Upper lobe of left lung (tissue), 6 donors: ENCODE measurements around the gene MAP7D3. TPM values are rescaled to one million over a fixed set of nuclear protein-coding genes. Genes with fewer than 3 reads are reported as not detected.

Experiments used
- ATAC-seq, 2 donors: fragments of 200-7000 bp; cut with Tn5 transposase; one replicate each; pipeline ENCODE4 v1.9.1; 2022; ENCODE audit warnings: mild to moderate bottlenecking in 2 of 2, moderate library complexity in 2 of 2; ENCODE audit not compliant: low FRiP score in 2 of 2
- DNase-seq, 2 donors: peaks; one replicate each; pipeline ENCODE4 v3.0.0-alpha.2; 2019 to 2020
- H3K27ac ChIP-seq, 4 donors: fragments of 200-600 bp; sonication (generic); one replicate each; pipeline ENCODE4 v1.5.1; 2016 to 2019
- H3K27me3 ChIP-seq, 4 donors: fragments of 200-600 bp; sonication (generic); one replicate each; pipeline ENCODE4 v1.5.1; 2017 to 2019
- H3K36me3 ChIP-seq, 4 donors: fragments of 200-600 bp; sonication (generic); one replicate each; pipeline ENCODE4 v1.5.1; 2016 to 2019
- H3K4me1 ChIP-seq, 4 donors: fragments of 200-600 bp; sonication (generic); one replicate each; pipeline ENCODE4 v1.5.1; 2018 to 2019
- H3K4me3 ChIP-seq, 4 donors: fragments of 200-600 bp; sonication (generic); one replicate each; pipeline ENCODE4 v1.5.1; 2017 to 2019; ENCODE audit warnings: mild to moderate bottlenecking in 2 of 4, moderate library complexity in 1 of 4
- H3K9me3 ChIP-seq, 4 donors: fragments of 200-600 bp; sonication (generic); one replicate each; pipeline ENCODE4 v1.5.1; 2018 to 2019
- EP300 ChIP-seq, 4 donors: sonication (generic); formaldehyde crosslinking; IDR thresholded peaks; one replicate each; pipeline ENCODE4 v1.5.1; 2017; ENCODE audit warnings: antibody characterized with exemption in 4 of 4, control low read depth in 2 of 4
- POLR2A ChIP-seq, 4 donors: fragments of 450-650 bp; IDR thresholded peaks; one replicate each; pipeline ENCODE4 v1.5.1; 2016 to 2017; ENCODE audit warnings: antibody characterized with exemption in 4 of 4, mild to moderate bottlenecking in 2 of 4
- POLR2AphosphoS5 ChIP-seq, 2 donors: sonication (generic); formaldehyde crosslinking; IDR thresholded peaks; one replicate each; pipeline ENCODE4 v1.5.1; 2017; ENCODE audit warnings: antibody characterized with exemption in 2 of 2
- WGBS, 2 donors: methylation state at CpG; one replicate each; pipeline ENCODE4 v1.1.5; 2017 to 2018; 5-methylcytosine and 5-hydroxymethylcytosine counted together
- total RNA-seq, 6 donors: library from RNA; depleted of rRNA in 4 of 6; stranded (reverse); fragments of >200 nt in 4 of 6; gene quantifications; one replicate each; pipeline versions ENCODE4 v1.1.0 to v1.2.1, GENCODE V29; 2016 to 2021
- TF ChIP-seq, protein P1 (sequence below), 6 experiments: fragments of 450-650 bp in 4 of 6; fragments of 200-600 bp in 2 of 6; sonication (generic) in 2 of 6; IDR thresholded peaks; one replicate each; pipeline ENCODE4 v1.5.1; 2016 to 2019; ENCODE audit warnings: antibody characterized with exemption in 6 of 6
- donor health status: DM: no; HTN: no; CAD: no; lungs with moderate emphysema.
- donor health status: DM: no; HTN: yes; CAD: no; lungs with severe emphysema.

MAP7D3 gene
- total RNA-seq, 6 donors from 2014 or later, result 4.8 to 19.9 (median 9.3) TPM

DNA sequence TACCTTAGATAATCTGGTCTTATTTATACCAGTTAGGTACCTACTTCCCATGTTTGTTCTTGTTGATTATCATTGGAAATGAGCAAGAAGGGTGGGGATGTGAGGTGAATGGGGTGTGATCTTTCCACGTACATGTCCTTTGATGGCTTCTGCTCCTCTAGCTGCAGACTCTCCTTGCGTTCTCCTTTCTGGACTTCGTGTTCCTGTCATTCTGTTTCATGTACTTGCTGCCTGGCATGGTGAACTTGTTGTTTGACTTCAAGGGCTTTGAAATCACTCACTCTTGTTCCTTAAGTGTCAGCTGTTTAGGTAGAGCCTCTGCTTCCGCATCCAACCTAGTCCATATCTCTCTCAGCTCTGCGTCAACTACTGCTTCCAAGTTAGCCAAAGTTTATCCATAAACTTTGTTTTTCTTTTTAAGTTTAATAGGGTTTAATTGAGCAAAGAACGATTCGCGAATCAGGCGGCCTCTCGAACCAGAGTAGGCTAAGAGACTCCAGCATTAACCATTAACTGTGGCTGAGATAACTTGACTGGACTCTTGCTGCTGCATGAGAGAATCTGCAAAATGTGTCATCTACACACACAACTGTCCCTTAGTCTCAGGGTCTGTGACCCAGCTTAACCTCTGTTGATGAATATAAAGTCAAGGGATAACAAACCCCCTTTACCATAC lies 61.0 kb downstream of the MAP7D3 start:
- no peaks in the 10 kb centered on the region for H3K36me3 ChIP-seq
- H3K27me3 ChIP-seq, result no peaks in the 10 kb centered on the region
- no peak for ATAC-seq
- H3K4me3 ChIP-seq, result no peak overlapping the region
- TF ChIP-seq POLR2A (IDR thresholded peaks at IDR 0.05) (no peak), POLR2AphosphoS5 (IDR thresholded peaks at IDR 0.05) (no peak), EP300 (IDR thresholded peaks at IDR 0.05) (no peak)
- TF ChIP-seq, protein P1, sequence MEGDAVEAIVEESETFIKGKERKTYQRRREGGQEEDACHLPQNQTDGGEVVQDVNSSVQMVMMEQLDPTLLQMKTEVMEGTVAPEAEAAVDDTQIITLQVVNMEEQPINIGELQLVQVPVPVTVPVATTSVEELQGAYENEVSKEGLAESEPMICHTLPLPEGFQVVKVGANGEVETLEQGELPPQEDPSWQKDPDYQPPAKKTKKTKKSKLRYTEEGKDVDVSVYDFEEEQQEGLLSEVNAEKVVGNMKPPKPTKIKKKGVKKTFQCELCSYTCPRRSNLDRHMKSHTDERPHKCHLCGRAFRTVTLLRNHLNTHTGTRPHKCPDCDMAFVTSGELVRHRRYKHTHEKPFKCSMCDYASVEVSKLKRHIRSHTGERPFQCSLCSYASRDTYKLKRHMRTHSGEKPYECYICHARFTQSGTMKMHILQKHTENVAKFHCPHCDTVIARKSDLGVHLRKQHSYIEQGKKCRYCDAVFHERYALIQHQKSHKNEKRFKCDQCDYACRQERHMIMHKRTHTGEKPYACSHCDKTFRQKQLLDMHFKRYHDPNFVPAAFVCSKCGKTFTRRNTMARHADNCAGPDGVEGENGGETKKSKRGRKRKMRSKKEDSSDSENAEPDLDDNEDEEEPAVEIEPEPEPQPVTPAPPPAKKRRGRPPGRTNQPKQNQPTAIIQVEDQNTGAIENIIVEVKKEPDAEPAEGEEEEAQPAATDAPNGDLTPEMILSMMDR (IDR thresholded peaks at IDR 0.05), result no peak
- DNase-seq, result no peak
- WGBS, 2 donors, result 61 to 79% methylated on average over 10 of the region's 10 CpGs
- peaks cover 10 to 16% (median 13%) of the 10 kb centered on the region in 4 donors for H3K4me1 ChIP-seq
- no peaks in the 10 kb centered on the region for H3K9me3 ChIP-seq
- peak overlapping the region in 3 of 4 donors; percentile 24 to 58 (median 45) for H3K27ac ChIP-seq

DNA sequence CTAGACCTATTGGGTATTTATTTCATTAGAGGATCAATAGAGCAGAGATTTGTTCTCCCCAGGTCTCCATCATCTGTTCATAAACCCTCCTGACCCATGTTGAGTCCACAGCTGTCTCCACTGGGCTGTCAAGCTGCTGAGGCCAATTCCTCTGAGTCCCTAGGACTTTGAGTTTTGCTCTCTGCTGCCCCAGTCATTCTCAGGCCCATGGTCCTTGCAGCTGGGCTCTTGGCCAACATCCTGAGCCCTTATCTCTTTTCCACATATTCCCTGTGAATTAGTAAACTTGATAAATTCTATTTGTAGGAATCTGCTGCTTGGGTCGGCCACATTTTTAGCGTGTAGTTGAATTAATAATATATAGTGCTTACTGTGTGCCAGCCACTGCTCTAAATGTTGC lies 62.0 kb downstream of the MAP7D3 start:
- no peak overlapping the region for H3K4me3 ChIP-seq
- WGBS, 2 donors, result 37 to 57% methylated on average over 2 of the region's 2 CpGs
- H3K36me3 ChIP-seq, result no peaks in the 10 kb centered on the region
- no peaks in the 10 kb centered on the region for H3K27me3 ChIP-seq
- H3K4me1 ChIP-seq, result peaks cover 12 to 18% (median 14%) of the 10 kb centered on the region in 4 donors
- no peak for ATAC-seq
- TF ChIP-seq, protein P1 (IDR thresholded peaks at IDR 0.05), result no peak
- TF ChIP-seq POLR2AphosphoS5 (IDR thresholded peaks at IDR 0.05) (no peak), POLR2A (IDR thresholded peaks at IDR 0.05) (no peak), EP300 (IDR thresholded peaks at IDR 0.05) (no peak)
- no peaks in the 10 kb centered on the region for H3K9me3 ChIP-seq
- H3K27ac ChIP-seq, result no peak overlapping the region
- DNase-seq, result no peak

DNA sequence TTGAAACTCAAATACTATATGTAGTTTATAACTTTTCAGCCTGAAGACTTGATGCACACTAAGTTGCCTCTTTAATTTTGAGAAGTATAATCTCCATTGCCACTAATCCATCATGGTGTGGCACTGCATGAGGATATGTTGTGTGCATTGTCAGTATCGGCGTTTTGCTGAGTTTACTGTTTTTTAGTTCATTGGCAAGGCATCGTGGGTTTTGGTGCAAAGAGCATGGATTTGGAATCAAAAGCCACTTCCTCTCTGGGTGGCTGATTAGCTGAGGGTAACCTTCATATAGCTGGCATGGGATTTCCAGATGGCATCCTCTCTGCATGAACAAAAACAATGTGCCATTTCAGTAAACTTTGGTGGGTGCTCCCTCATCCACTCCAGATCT lies 65.2 kb downstream of the MAP7D3 start:
- no peak for DNase-seq

DNA sequence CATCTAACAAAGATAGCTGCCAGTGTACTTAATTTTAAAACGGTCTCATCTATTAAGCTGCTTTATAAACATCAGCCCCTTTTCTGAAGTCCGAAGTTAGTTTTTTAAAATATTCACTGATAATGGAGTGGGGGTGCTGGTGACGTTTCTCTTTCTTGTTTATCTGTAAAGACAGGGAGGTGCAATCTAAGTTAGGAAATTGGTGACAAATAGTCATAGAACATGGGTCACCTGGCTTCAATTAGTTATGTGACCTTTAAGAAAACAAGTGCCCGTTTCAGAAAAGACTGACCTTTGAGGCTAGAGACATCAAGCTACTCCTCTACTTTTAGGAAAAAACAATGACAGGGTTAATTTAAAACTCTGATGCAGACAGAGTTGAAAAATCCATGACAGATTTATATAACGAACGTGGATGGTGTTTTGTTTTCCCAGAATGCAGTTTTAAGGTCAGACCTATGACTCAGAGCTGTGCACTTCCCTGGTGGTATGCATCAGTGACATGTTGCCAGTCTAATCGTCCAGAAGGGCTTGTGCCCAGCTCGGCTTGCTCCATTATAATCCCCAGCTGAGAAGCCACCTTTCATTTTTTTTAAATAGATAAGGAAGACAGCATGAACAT lies 65.7 kb downstream of the MAP7D3 start:
- H3K4me1 ChIP-seq, result peaks cover 2 to 18% (median 8%) of the 10 kb centered on the region in 4 donors
- 23 to 30% methylated on average over 8 of the region's 8 CpGs for WGBS, 2 donors
- H3K27ac ChIP-seq, result peak overlapping the region in 1 of 4 donors; percentile 16

More for the DNA sequence above, 65.2 kb downstream of the MAP7D3 start:
- Histone ChIP-seq H3K4me3 (no peak overlapping the region), H3K27me3 (no peaks in the 10 kb centered on the region), H3K4me1 (peaks cover 6 to 18% (median 12%) of the 10 kb centered on the region in 4 donors), H3K36me3 (no peaks in the 10 kb centered on the region), H3K9me3 (no peaks in the 10 kb centered on the region), H3K27ac (no peak overlapping the region)
- TF ChIP-seq, protein P1 (IDR thresholded peaks at IDR 0.05), result no peak
- TF ChIP-seq EP300 (IDR thresholded peaks at IDR 0.05) (no peak), POLR2AphosphoS5 (IDR thresholded peaks at IDR 0.05) (no peak), POLR2A (IDR thresholded peaks at IDR 0.05) (no peak)
- 39 to 53% methylated on average over 3 of the region's 3 CpGs for WGBS, 2 donors
- no peak for ATAC-seq

More for the DNA sequence above, 65.7 kb downstream of the MAP7D3 start:
- H3K9me3 ChIP-seq, result no peaks in the 10 kb centered on the region
- TF ChIP-seq POLR2A (IDR thresholded peaks at IDR 0.05) (no peak), EP300 (IDR thresholded peaks at IDR 0.05) (no peak), POLR2AphosphoS5 (IDR thresholded peaks at IDR 0.05) (no peak)
- TF ChIP-seq, protein P1 (IDR thresholded peaks at IDR 0.05), result no peak
- H3K27me3 ChIP-seq, result no peaks in the 10 kb centered on the region
- ATAC-seq, result peak in 1 of 2 donors; percentile 31
- H3K36me3 ChIP-seq, result no peaks in the 10 kb centered on the region
- DNase-seq, result no peak
- no peak overlapping the region for H3K4me3 ChIP-seq
